Fibroblast of the aortic adventitia (primary cell): Measurements from ENCODE around the gene KRT17. TPM values are rescaled to one million over a fixed set of nuclear protein-coding genes. Genes with fewer than 3 reads are reported as not detected.
"Not testable (repeated sequence)": the region's sequence is repeated elsewhere in the genome, so short reads cannot be mapped to it uniquely, and the experiment has no call there.

Experiments
- DNase-seq: peaks from one replicate; pipeline ENCODE4 v3.0.0-alpha.2; 2010; ENCODE audit warnings: low read depth
- H3K4me3 ChIP-seq: 2 replicates; pipeline ENCODE4 v1.5.1; 2011; ENCODE audit warnings: low read depth, mild to moderate bottlenecking, control low read depth, low read length, moderate library complexity
- total RNA-seq: library from RNA; depleted of rRNA; stranded (reverse); fragments of >200 nt; gene quantifications from 2 replicates; pipeline ENCODE4 v1.2.3, GENCODE V29; 2012; ENCODE audit warnings: low replicate concordance
- TF ChIP-seq, protein P1 (sequence below): IDR thresholded peaks from 2 replicates; pipeline ENCODE4 v1.5.1; 2011; ENCODE audit warnings: mild to moderate bottlenecking, low read length, control low read depth, inconsistent platforms; ENCODE audit not compliant: insufficient read depth

KRT17 gene
- total RNA-seq, 1 donor, result not detected

DNA sequence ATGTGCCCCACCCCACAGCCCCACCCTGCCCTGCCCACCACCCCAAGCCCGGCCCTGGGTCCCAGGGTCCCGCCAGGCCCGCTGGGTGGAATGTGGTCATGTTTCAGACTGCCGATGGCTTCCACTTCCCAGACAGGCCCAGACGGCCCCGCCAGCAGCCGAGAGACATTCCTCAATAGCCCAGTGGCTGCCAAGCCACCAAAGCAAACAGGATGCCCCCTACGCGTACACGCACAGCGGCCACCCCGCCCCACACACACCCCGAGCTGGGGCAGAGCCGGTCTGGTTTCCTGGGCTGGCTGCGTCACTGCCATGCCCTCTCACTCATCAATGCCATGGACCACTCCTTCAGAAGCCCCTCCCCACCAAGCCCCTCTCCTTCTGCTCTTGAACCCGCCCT is 1.2 kb upstream of the KRT17 start:
- DNase-seq, result no peak
- TF ChIP-seq, protein P1, sequence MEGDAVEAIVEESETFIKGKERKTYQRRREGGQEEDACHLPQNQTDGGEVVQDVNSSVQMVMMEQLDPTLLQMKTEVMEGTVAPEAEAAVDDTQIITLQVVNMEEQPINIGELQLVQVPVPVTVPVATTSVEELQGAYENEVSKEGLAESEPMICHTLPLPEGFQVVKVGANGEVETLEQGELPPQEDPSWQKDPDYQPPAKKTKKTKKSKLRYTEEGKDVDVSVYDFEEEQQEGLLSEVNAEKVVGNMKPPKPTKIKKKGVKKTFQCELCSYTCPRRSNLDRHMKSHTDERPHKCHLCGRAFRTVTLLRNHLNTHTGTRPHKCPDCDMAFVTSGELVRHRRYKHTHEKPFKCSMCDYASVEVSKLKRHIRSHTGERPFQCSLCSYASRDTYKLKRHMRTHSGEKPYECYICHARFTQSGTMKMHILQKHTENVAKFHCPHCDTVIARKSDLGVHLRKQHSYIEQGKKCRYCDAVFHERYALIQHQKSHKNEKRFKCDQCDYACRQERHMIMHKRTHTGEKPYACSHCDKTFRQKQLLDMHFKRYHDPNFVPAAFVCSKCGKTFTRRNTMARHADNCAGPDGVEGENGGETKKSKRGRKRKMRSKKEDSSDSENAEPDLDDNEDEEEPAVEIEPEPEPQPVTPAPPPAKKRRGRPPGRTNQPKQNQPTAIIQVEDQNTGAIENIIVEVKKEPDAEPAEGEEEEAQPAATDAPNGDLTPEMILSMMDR, result no peak
- no peak overlapping the region for H3K4me3 ChIP-seq

GRCh38 chr17:41623184-41623861 is 1.1 kb downstream of the KRT17 start:
- H3K4me3 ChIP-seq, DNase-seq: not testable (repeated sequence)

DNA sequence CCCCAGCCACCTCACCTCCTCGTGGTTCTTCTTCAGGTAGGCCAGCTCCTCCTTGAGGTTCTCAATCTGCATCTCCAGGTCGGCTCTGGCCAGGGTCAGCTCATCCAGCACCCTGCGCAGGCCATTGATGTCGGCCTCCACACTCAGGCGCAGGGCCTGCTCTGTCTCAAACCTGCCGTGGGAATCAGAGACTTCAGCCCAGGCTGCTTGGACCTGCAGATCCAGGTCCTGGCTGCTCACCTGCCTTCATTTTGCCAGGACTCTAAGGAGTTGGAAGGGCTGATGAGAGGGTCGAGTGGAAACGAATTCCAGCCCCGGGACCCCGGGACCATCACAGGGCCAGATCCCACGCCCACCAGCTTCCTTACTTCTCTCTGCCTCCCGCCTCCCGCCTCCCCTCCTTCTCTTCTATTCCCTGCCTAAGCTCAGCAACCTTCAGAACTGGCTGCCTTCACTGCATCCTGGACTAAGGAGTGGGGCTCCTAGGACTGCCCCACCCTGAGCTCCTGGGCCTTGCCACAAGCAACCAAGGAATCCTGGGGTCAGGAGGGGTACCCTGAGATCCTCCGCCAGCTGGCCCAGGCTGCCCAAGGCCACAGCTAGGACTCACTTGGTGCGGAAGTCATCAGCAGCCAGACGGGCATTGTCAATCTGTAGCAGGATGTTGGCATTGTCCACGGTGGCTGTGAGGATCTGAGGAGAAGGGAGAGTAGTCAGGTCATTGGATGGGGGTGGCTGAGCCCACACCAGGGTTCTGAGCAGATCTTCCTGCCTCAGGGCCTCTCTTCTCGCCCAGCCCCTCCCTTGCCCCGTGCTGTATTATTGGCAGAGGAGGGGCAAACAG is 1.8 kb downstream of the KRT17 start:
- not testable (repeated sequence) for H3K4me3 ChIP-seq, DNase-seq

DNA sequence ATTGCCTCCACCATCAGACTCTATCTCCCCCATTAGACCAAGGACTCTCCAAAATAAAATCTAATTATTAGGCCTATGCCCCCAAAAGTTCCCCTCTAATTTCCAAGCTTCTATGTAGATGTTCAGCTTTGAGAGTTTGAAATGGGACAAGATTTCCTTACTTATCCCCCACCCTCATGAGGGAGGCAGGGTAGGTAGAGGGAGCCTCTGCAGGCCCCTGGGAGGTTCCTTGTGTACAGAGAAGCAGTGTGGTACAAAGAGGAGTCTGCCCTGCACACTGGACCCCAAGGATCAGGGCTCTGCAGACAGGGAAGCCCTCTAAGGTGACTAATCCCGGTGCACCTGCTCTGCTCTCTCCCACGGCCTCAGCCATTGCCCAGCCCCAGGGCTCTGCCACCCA is 2.5 kb downstream of the KRT17 start:
- no peak for DNase-seq
- TF ChIP-seq, protein P1, result no peak
- H3K4me3 ChIP-seq, result no peak overlapping the region

DNA sequence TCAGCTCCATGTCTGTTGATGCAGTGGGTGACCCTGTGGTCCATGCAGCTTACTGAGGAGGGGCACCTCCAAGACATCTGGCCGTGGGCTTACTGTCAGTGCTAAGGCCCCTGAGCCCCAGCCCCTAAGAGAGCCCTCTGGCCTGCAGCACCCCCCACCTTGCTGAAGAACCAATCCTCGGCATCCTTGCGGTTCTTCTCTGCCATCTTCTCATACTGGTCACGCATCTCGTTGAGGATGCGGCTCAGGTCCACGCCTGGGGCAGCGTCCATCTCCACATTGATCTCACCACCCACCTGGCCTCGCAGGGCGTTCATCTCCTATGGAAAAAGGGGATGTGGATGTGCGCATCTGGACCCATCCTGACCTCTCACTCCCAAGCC is 2.9 kb downstream of the KRT17 start:
- DNase-seq, result not testable (repeated sequence)

GRCh38 chr17:41620583-41621434 is 3.6 kb downstream of the KRT17 start:
- no peak overlapping the region for H3K4me3 ChIP-seq
- no peak for DNase-seq
- TF ChIP-seq, protein P1, result no peak

More for the DNA sequence above, 2.9 kb downstream of the KRT17 start:
- H3K4me3 ChIP-seq, result not testable (repeated sequence)

DNA sequence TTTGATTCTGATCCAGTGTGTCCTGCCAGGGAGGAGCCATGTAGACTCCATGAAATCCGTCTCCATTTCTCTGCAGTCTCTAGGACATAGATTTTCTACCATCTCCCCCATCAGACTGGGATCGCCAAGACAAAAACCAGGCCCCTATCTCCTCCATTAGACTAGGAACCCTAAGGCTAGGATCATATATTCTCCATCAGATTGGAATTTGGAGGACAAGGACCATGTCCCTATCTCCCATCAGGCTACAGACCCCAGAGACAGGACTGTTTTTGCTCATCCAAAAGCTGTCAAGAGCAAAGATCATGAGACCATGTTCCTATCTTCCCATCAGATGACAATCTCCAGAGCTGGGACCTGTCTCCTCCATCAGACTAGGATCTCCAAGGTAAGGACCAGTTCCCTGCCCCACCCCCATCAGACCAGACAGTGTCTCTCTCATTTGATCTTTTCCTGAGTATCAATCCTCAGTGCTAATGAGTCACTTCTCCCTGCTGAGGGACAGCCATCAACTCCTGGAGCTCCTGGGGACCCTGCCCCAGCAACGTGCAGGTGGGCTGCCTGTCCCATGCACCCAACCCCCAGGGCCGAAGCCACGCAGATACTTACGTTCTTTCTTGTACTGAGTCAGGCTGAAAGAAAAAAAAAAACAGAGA is 4.3 kb downstream of the KRT17 start:
- DNase-seq, H3K4me3 ChIP-seq: not testable (repeated sequence)

- no peak for DNase-seq
- TF ChIP-seq, protein P1, result no peak
- no peak overlapping the region for H3K4me3 ChIP-seq
Observed at GRCh38 chr17:41619036-41619926, 5.1 kb downstream of the KRT17 start.
